Ectodermal cell (in vitro differentiated cells): ENCODE measurements around the gene FNIP1.
"Not testable (repeated sequence)": the region's sequence is repeated elsewhere in the genome, so short reads cannot be mapped to it uniquely, and the experiment has no call there.

Experiments used
- H3K27ac ChIP-seq: 2 replicates; pipeline ENCODE4 v1.7.0; 2013; ENCODE audit warnings: mild to moderate bottlenecking, low read depth, low read length; ENCODE audit not compliant: insufficient read depth, poor library complexity, severe bottlenecking
- H3K27me3 ChIP-seq: 2 replicates; pipeline ENCODE4 v1.7.0; 2013; ENCODE audit warnings: mild to moderate bottlenecking, low read length; ENCODE audit not compliant: insufficient read depth, control insufficient read depth, poor library complexity, severe bottlenecking
- H3K36me3 ChIP-seq: one replicate; pipeline ENCODE4 v1.7.0; 2013; ENCODE audit warnings: low read length; ENCODE audit not compliant: control insufficient read depth, insufficient read depth
- H3K4me1 ChIP-seq: one replicate; pipeline ENCODE4 v1.7.0; 2013; ENCODE audit warnings: low read length; ENCODE audit not compliant: control insufficient read depth, insufficient read depth
- H3K4me3 ChIP-seq: 2 replicates; pipeline ENCODE4 v1.7.0; 2013; ENCODE audit warnings: low read depth, low read length, control low read depth; ENCODE audit not compliant: insufficient read depth
- H3K9me3 ChIP-seq: 2 replicates; pipeline ENCODE4 v1.7.0; 2013; ENCODE audit warnings: mild to moderate bottlenecking, low read length, moderate library complexity; ENCODE audit not compliant: control insufficient read depth
- WGBS, 2 experiments: methylation state at CpG; one replicate each; pipeline ENCODE4 v1.1.7; 2013; ENCODE audit warnings: missing lambda C conversion rate in 2 of 2; 5-methylcytosine and 5-hydroxymethylcytosine counted together

FNIP1 gene

GRCh38 chr5:131786900-131787692 lies 9.7 kb downstream of the FNIP1 start:
- no peak overlapping the region for H3K27ac ChIP-seq
- WGBS, 2 experiments: 90 to 97% methylated on average over 3 to 4 of the region's 4 CpGs
- H3K27me3 ChIP-seq: no peaks in the 10 kb centered on the region
- peaks cover 4% of the 10 kb centered on the region for H3K4me1 ChIP-seq
- H3K9me3 ChIP-seq: no peaks in the 10 kb centered on the region
- no peak overlapping the region for H3K4me3 ChIP-seq
- no peaks in the 10 kb centered on the region for H3K36me3 ChIP-seq

GRCh38 chr5:131786036-131786435 lies 10.8 kb downstream of the FNIP1 start:
- 94 to 100% methylated on average over 1 of the region's 1 CpG for WGBS, 2 experiments
- no peak overlapping the region for H3K4me3 ChIP-seq

GRCh38 chr5:131783874-131784273 lies 12.9 kb downstream of the FNIP1 start:
- Histone ChIP-seq H3K27ac (no peak overlapping the region), H3K27me3 (no peaks in the 10 kb centered on the region), H3K9me3 (no peaks in the 10 kb centered on the region), H3K4me3 (no peak overlapping the region), H3K4me1 (peaks cover 4% of the 10 kb centered on the region), H3K36me3 (no peaks in the 10 kb centered on the region)
- WGBS, 2 experiments: 60% methylated on average over 1 of the region's 1 CpG; no CpG with 5 or more reads in 1 of the 2 experiments

More at GRCh38 chr5:131786036-131786435, 10.8 kb downstream of the FNIP1 start:
- Histone ChIP-seq H3K4me1 (peaks cover 4% of the 10 kb centered on the region), H3K9me3 (no peaks in the 10 kb centered on the region), H3K27me3 (no peaks in the 10 kb centered on the region), H3K36me3 (no peaks in the 10 kb centered on the region), H3K27ac (no peak overlapping the region)

- Histone ChIP-seq H3K27ac (no peak overlapping the region), H3K27me3 (no peaks in the 10 kb centered on the region)
- WGBS, 2 experiments: 89% methylated on average over 1 of the region's 1 CpG; no CpG with 5 or more reads in 1 of the 2 experiments
Measured at GRCh38 chr5:131783357-131783756, 13.5 kb downstream of the FNIP1 start.

GRCh38 chr5:131782717-131783116 lies 14.1 kb downstream of the FNIP1 start:
- 92 to 94% methylated on average over 10 to 11 of the region's 11 CpGs for WGBS, 2 experiments
- Histone ChIP-seq H3K27me3 (no peaks in the 10 kb centered on the region), H3K4me1 (peaks cover 4% of the 10 kb centered on the region)

More at GRCh38 chr5:131783357-131783756, 13.5 kb downstream of the FNIP1 start:
- Histone ChIP-seq H3K36me3 (no peaks in the 10 kb centered on the region), H3K4me3 (no peak overlapping the region), H3K4me1 (peaks cover 4% of the 10 kb centered on the region), H3K9me3 (no peaks in the 10 kb centered on the region)

GRCh38 chr5:131778141-131778540 lies 18.7 kb downstream of the FNIP1 start:
- not testable (repeated sequence) for H3K4me3 ChIP-seq, H3K27me3 ChIP-seq, H3K4me1 ChIP-seq, H3K27ac ChIP-seq, H3K36me3 ChIP-seq, H3K9me3 ChIP-seq
- no CpG with 5 or more reads among the region's 1 CpG for WGBS, 2 experiments

More at GRCh38 chr5:131782717-131783116, 14.1 kb downstream of the FNIP1 start:
- H3K9me3 ChIP-seq: no peaks in the 10 kb centered on the region
- no peak overlapping the region for H3K27ac ChIP-seq
- H3K4me3 ChIP-seq: no peak overlapping the region
- H3K36me3 ChIP-seq: no peaks in the 10 kb centered on the region

- 88 to 95% methylated on average over 1 of the region's 1 CpG for WGBS, 2 experiments
- no peaks in the 10 kb centered on the region for H3K27me3 ChIP-seq
- H3K4me3 ChIP-seq: no peak overlapping the region
- H3K36me3 ChIP-seq: no peaks in the 10 kb centered on the region
- H3K4me1 ChIP-seq: no peaks in the 10 kb centered on the region
- H3K27ac ChIP-seq: no peak overlapping the region
- no peaks in the 10 kb centered on the region for H3K9me3 ChIP-seq
Measured at GRCh38 chr5:131776450-131776849, 20.4 kb downstream of the FNIP1 start.

GRCh38 chr5:131774652-131775367 lies 22.0 kb downstream of the FNIP1 start:
- Histone ChIP-seq H3K36me3 (no peaks in the 10 kb centered on the region), H3K4me1 (no peaks in the 10 kb centered on the region), H3K27me3 (no peaks in the 10 kb centered on the region), H3K4me3 (no peak overlapping the region), H3K27ac (no peak overlapping the region), H3K9me3 (no peaks in the 10 kb centered on the region)
- 98 to 100% methylated on average over 3 to 4 of the region's 4 CpGs for WGBS, 2 experiments

- H3K36me3 ChIP-seq: no peaks in the 10 kb centered on the region
- H3K27me3 ChIP-seq: no peaks in the 10 kb centered on the region
- no peak overlapping the region for H3K4me3 ChIP-seq
- H3K9me3 ChIP-seq: no peaks in the 10 kb centered on the region
- WGBS, 2 experiments: 95 to 100% methylated on average over 2 of the region's 2 CpGs
- H3K27ac ChIP-seq: no peak overlapping the region
- no peaks in the 10 kb centered on the region for H3K4me1 ChIP-seq
Measured at GRCh38 chr5:131773805-131774204, 23.0 kb downstream of the FNIP1 start.

GRCh38 chr5:131771692-131772091 lies 25.1 kb downstream of the FNIP1 start:
- Histone ChIP-seq H3K36me3 (no peaks in the 10 kb centered on the region), H3K4me3 (no peak overlapping the region), H3K9me3 (no peaks in the 10 kb centered on the region), H3K27me3 (no peaks in the 10 kb centered on the region), H3K4me1 (no peaks in the 10 kb centered on the region), H3K27ac (no peak overlapping the region)
- 88 to 91% methylated on average over 3 to 4 of the region's 4 CpGs for WGBS, 2 experiments
